ENCODE results near the gene HCRTR1.
A peak's percentile ranks its signal among the peaks of the same experiment; 100 is the strongest.

Gene HCRTR1

DNA sequence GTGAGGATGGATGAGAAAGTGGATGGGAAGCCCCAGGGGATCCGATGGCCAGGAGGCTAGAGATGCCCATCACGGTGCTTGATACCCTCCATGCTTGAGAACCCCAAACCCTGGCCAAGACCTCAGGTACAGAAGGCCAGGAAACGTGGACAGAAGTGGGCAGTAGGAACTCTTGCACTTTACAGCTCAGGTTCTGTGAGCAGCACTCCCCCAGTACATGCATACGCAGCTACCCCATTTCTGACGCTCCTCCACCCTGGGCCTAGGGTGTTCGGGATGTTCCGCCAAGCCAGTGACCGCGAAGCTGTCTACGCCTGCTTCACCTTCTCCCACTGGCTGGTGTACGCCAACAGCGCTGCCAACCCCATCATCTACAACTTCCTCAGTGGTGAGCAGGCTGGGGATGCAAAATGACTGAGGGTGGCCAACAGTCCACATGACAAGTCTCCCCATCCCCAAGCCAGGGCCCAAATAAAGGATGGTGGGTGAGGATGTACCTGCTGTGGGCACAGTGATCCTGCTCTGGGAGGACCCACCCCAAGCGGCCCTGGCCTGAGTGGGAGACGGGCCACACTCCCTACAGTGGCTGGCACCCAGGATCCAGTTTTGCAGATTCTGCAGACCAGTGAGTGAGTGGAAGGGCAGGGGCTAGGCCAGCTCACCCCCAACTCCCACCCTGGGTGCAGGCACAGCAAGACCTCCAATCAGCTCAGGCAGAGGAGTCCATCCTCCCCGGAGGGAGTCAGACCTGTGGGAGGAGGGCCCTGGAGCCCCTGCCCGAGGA is 7.4 kb downstream of the HCRTR1 start:
- Mint-ChIP-seq H3K27ac (peak overlapping the region; percentile 26), H3K4me3 (no peak overlapping the region), H3K4me1 (ENCODE audit: low read depth) (peaks cover 3% of the 10 kb centered on the region), H3K9me3 (no peaks in the 10 kb centered on the region), H3K36me3 (ENCODE audit: low read depth) (peaks cover 54% of the 10 kb centered on the region), H3K27me3 (no peaks in the 10 kb centered on the region)
- DNase-seq = peak; percentile 25

DNA sequence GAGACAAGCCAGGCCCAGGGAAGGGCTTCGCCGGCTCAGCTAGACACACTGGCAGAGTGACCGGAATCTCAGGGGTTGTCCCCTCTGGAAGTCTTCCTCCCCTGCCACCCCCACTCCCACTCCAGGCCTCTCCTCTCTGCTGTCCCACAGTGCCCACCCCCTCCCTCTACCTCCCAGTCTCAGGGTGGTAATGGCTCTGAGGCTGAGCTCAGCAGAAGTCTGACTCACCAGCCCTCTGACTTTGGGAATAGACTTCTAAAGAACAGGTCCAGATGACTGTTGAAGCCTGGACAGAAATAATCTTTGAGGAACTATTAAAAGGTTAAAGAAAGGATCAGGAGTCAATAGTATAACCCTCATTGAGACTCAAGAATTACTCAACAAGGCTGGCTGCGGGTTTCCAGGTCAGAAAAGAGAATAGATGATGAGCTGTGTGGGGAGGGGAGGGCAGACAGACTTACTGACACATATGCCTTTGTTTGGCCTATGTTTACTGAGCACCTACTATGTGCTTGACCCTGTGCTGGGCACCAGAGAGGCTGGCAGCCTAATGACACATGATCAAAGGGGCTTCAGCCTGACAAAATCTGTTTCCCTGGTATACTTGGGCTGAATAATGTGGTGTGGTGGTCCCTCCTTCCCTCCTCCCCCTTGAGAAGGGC is 8.2 kb downstream of the HCRTR1 start:
- H3K9me3 Mint-ChIP-seq = no peaks in the 10 kb centered on the region
- no peak for DNase-seq
- peaks cover 62% of the 10 kb centered on the region for H3K36me3 Mint-ChIP-seq (ENCODE audit: low read depth)
- no peaks in the 10 kb centered on the region for H3K27me3 Mint-ChIP-seq
- peak overlapping the region; percentile 59 for H3K27ac Mint-ChIP-seq
- no peak overlapping the region for H3K4me3 Mint-ChIP-seq
- H3K4me1 Mint-ChIP-seq (ENCODE audit: low read depth) = peaks cover 3% of the 10 kb centered on the region

DNA sequence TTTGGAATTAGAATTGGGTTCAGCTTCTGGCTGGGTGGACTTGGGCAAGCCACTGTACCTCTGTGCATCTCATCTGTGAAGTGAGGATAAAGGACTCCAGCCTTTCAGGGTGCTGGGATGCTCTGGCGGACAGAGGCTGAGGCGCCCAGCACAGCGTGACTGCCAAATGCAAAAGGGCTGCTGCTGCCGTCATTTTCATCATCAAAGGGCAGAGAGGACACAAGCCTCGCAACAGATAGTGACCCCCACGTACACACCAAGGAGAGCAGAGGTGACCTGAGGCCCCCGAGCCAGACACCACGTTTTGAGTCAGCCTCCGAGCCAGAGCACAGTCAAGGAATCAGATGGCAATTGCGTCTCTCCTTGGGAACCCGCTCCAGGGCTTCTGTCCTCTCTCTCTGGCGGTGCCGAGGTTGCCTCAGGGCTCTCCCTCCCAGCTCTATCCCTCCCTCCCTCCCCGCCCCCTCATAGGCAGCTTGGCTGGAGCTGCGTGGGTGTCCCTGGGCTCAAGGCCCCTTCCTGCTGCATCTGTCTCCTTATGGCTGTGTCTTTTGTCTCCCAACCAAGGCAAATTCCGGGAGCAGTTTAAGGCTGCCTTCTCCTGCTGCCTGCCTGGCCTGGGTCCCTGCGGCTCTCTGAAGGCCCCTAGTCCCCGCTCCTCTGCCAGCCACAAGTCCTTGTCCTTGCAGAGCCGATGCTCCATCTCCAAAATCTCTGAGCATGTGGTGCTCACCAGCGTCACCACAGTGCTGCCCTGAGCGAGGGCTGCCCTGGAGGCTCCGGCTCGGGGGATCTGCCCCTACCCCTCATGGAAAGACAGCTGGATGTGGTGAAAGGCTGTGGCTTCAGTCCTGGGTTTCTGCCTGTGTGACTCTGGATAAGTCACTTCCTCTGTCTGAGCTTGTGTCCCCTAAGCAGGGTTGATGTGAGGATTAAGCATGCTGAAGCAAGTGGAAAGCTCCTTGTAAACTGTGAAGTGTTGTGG is 9.0 kb downstream of the HCRTR1 start:
- Mint-ChIP-seq H3K4me3 (no peak overlapping the region), H3K36me3 (ENCODE audit: low read depth) (peaks cover 70% of the 10 kb centered on the region), H3K27ac (peak overlapping the region; percentile 30), H3K9me3 (no peaks in the 10 kb centered on the region), H3K4me1 (ENCODE audit: low read depth) (peaks cover 3% of the 10 kb centered on the region), H3K27me3 (no peaks in the 10 kb centered on the region)
- DNase-seq = no peak

DNA sequence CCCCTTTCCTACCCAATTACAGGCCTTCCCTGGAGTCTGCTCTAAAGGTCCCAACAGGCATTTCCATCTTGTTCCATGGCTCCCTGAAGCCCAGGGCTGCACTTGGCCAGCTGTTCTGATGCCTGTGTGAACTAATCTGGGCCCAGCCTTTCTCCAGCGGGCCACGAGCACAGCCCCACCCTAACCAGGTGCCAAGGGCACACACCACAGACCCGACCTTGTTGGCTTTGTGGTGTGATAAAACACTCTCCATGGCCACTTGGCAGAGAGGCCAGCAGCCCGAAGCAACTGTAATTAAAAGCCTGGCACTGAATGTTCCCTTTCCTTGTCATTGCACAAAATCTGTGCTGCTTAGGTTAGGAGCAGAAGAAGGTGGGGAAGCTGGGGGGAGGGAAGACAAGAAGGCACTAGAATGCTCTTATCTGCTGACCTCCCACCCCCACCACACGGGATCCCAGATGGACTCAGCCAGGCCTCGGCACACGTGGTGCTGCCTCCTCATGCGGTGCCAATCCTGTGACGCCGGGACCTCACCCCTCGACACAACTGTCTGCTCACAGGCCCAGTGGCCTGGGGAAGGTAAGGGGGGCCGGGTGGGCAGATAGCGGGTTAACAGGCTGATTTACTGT is 9.9 kb downstream of the HCRTR1 start:
- peaks cover 79% of the 10 kb centered on the region for H3K36me3 Mint-ChIP-seq (ENCODE audit: low read depth)

DNA sequence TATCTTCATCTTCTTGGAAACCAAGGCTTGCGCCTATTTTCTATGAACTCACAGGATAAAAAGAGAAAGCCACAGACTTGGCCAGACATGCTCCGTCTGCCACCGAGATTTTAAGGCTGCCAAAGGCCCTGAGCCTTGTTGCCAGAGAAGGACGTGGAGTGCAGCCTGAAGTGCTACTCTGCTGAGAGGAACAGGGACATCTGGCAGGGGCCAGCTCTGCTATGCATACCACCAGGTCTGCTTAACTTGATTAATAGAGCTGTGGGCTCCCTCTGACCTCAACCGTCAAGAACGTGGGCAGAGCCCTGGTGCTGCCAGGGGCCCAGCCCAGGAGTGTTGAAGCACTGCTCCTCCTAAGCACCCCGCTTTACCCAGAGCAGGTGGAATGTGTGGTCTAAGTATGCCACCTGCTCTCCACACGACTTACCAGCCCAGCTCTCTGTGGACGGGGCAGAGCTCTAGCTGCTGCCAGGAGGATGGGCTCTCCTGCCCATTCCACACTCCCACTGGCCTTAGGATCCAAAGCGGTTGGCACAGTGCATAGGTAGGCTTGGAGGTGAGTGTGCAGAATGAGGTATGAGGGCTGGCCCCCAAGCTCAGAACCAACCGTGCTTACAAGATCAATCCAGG is 10.6 kb downstream of the HCRTR1 start:
- no peak overlapping the region for H3K4me3 Mint-ChIP-seq
- H3K36me3 Mint-ChIP-seq (ENCODE audit: low read depth) = peaks cover 85% of the 10 kb centered on the region
- H3K27ac Mint-ChIP-seq = no peak overlapping the region
- no peaks in the 10 kb centered on the region for H3K27me3 Mint-ChIP-seq
- H3K9me3 Mint-ChIP-seq = no peaks in the 10 kb centered on the region
- DNase-seq = no peak
- peaks cover 3% of the 10 kb centered on the region for H3K4me1 Mint-ChIP-seq (ENCODE audit: low read depth)

More for the DNA sequence above, 9.9 kb downstream of the HCRTR1 start:
- peaks cover 3% of the 10 kb centered on the region for H3K4me1 Mint-ChIP-seq (ENCODE audit: low read depth)
- H3K27me3 Mint-ChIP-seq = no peaks in the 10 kb centered on the region
- H3K9me3 Mint-ChIP-seq = no peaks in the 10 kb centered on the region
- no peak overlapping the region for H3K4me3 Mint-ChIP-seq
- H3K27ac Mint-ChIP-seq = peak overlapping the region; percentile 30
- DNase-seq = no peak

DNA sequence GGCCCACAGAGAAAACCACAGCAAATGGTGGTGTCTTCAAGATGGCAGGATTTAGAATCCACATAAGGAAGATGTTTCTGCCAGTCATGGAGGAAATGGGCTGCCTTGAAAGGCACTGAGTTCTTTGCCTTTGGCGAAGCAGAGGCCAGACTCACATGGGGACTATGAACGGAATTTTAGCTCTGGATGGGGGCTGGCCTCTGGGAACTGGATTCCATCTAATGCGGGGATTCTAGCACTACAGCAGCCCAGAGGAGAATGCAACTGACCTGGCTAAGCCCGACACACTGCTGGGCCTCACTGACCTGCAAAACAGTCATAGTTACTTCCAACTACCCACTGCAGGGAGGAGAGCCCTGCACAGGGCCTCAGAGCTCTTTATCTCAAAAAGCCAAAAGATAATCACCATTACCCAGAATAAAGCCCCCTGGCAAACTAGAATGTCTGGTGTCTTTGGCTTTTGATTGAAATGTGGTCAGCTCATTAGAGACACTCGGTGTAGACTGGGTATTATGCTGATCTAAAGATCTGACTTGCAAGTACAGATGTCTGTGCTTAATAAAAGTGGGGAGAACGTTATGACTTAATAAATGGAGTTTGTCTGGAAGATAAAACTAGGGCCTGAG is 11.6 kb downstream of the HCRTR1 start:
- Mint-ChIP-seq H3K36me3 (ENCODE audit: low read depth) (peaks cover 86% of the 10 kb centered on the region), H3K27me3 (no peaks in the 10 kb centered on the region), H3K9me3 (no peaks in the 10 kb centered on the region), H3K27ac (no peak overlapping the region), H3K4me1 (ENCODE audit: low read depth) (peaks cover 3% of the 10 kb centered on the region), H3K4me3 (no peak overlapping the region)
- DNase-seq = no peak

DNA sequence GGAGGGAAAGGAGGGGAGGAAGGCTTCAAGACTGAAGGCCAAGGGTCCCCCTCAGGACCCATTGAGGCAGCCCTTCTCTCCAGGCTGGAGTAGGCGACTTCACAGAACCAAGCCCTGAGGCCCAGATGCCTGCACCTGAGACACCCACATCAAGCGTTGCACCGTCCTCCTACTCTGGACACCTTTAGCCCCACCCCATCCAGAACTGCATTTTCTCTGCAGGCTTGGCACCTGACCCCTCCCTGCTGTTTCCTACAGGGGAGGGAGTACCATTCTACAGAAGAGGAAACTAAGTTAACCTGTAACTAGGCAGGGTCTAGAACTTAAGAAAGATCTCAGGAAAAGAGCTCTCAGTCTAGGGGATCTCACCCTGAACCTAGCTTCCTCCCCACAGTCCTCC is 15.2 kb downstream of the HCRTR1 start:
- H3K9me3 Mint-ChIP-seq = no peaks in the 10 kb centered on the region
- H3K36me3 Mint-ChIP-seq (ENCODE audit: low read depth) = peaks cover 82% of the 10 kb centered on the region
- peak overlapping the region; percentile 32 for H3K27ac Mint-ChIP-seq
- H3K27me3 Mint-ChIP-seq = no peaks in the 10 kb centered on the region
- no peak for DNase-seq
- H3K4me1 Mint-ChIP-seq (ENCODE audit: low read depth) = peaks cover 11% of the 10 kb centered on the region
- H3K4me3 Mint-ChIP-seq = no peak overlapping the region

DNA sequence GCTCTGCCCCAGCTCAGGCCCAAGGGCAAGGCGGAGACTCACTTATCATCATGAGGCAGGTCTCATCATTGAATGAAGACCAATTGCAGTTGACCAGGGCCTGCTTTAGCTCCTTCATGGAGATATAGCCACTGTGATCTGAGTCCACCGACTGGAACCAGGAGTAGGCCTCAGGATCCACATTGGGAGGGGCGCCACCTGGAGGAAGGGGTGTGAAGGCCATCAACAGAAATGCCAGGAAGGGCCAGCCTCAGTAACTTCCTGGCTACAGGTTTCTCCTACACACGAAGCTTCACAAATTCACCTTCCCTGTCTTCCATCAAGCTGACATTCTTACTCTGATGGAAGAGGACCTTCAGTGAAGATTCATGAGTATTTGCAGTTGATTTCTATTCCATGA is 15.6 kb downstream of the HCRTR1 start:
- no peak for DNase-seq
- Mint-ChIP-seq H3K27me3 (no peaks in the 10 kb centered on the region), H3K4me1 (ENCODE audit: low read depth) (peaks cover 16% of the 10 kb centered on the region), H3K27ac (no peak overlapping the region), H3K36me3 (ENCODE audit: low read depth) (peaks cover 79% of the 10 kb centered on the region), H3K4me3 (no peak overlapping the region), H3K9me3 (no peaks in the 10 kb centered on the region)

DNA sequence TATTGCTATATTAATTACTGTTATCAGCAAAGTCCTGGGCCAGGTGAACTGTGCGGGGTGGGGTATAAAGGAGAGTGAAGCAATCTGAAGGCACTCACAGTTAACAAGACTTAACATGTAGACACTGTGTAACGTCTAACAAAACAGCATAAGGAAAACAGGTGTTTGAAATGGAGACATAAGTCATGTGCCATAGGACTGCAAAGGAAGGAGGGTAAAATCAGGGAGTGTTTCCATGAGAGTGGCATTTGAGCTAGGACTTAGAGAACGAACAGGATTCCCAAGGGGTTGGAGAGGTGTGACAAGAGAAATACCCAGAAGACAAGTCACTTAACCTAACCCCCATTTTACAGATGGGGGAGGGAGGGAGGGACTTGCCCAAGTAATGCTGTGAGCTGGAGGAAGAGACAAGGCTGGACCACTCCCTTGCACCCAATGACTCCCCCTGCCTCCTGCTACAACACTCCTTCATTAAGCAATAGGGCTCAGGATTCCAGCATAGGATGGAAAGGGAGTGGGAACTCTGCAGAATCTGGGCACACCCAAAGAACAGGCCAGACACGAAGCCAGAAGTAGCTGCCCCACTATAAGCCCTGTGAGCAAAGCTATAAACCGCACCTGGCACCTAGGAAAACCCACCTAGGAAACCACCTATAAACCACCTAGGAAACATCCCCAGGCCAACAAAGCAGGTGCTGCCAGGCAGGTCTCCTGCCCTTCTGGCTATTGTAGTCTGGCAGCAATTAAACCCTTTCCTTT is 20.6 kb downstream of the HCRTR1 start:
- DNase-seq = no peak
- Mint-ChIP-seq H3K9me3 (no peaks in the 10 kb centered on the region), H3K27me3 (no peaks in the 10 kb centered on the region), H3K4me3 (no peak overlapping the region), H3K4me1 (ENCODE audit: low read depth) (peaks cover 25% of the 10 kb centered on the region), H3K27ac (peak overlapping the region; percentile 28), H3K36me3 (ENCODE audit: low read depth) (peaks cover 34% of the 10 kb centered on the region)

DNA sequence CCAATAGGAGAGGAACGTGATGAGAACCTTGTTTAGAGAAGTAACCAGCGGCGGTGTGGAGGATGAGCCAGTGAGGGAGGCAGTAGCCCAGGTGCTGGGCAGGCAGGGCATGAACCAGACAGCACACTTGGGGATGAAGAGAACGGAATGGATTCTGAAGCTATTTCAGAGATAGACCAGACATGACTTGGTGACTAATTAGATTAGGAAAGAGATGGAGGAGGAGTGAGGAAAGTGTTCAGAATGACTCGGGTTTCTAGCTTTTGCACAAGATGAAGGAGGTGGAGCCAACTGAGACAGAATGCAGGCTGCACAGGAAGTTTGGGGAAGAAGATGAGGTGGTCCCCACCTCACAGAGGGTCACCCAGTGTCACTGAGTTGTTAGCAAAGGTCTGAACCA is 22.1 kb downstream of the HCRTR1 start:
- DNase-seq = no peak
- peaks cover 30% of the 10 kb centered on the region for H3K36me3 Mint-ChIP-seq (ENCODE audit: low read depth)
- H3K27me3 Mint-ChIP-seq = no peaks in the 10 kb centered on the region
- H3K4me1 Mint-ChIP-seq (ENCODE audit: low read depth) = peaks cover 33% of the 10 kb centered on the region
- H3K9me3 Mint-ChIP-seq = no peaks in the 10 kb centered on the region
- H3K4me3 Mint-ChIP-seq = no peak overlapping the region
- no peak overlapping the region for H3K27ac Mint-ChIP-seq

DNA sequence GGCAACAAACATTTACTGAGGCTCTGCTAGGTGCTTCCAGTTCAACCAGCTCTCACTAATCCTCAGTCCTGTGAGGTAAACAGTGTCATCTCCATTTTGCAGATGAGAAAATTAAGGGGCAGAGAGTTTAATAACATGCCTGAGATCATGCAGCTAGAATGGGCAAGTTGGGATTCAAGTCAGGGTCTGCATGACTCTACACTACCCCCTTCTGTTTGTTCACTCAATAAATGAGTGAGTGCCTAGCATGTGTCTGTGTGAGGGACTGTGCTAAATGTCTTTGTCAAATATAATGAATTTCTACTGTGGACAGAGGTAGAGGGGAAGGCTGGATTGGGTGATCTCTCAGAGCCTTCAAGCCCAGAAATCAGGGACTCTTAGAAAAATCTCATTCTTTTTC is 22.7 kb downstream of the HCRTR1 start:
- Mint-ChIP-seq H3K4me1 (ENCODE audit: low read depth) (peaks cover 37% of the 10 kb centered on the region), H3K27ac (no peak overlapping the region), H3K4me3 (no peak overlapping the region), H3K9me3 (no peaks in the 10 kb centered on the region), H3K36me3 (ENCODE audit: low read depth) (peaks cover 28% of the 10 kb centered on the region), H3K27me3 (no peaks in the 10 kb centered on the region)
- no peak for DNase-seq

DNA sequence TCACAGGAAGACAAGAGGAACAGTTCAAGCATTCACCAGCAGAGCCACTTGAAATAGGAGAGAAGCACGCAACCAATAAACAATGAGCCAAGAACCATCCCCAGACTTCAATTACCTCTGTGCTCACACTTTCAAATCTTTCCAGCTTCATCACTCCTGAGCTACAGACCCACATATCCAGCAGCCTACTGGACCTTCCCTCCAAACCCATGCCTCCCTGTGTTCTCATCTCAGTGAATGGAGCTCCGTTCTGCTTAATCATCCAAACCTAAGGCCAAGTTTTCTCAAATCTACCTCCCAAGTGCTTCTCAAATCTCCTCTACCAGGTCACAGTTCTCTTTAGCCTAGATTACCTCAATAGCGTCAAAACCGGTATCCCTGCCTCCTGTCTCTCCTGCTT is 23.5 kb downstream of the HCRTR1 start:
- Mint-ChIP-seq H3K27ac (no peak overlapping the region), H3K36me3 (ENCODE audit: low read depth) (peaks cover 25% of the 10 kb centered on the region), H3K4me1 (ENCODE audit: low read depth) (peaks cover 41% of the 10 kb centered on the region), H3K9me3 (no peaks in the 10 kb centered on the region), H3K27me3 (no peaks in the 10 kb centered on the region), H3K4me3 (no peak overlapping the region)
- DNase-seq = no peak

DNA sequence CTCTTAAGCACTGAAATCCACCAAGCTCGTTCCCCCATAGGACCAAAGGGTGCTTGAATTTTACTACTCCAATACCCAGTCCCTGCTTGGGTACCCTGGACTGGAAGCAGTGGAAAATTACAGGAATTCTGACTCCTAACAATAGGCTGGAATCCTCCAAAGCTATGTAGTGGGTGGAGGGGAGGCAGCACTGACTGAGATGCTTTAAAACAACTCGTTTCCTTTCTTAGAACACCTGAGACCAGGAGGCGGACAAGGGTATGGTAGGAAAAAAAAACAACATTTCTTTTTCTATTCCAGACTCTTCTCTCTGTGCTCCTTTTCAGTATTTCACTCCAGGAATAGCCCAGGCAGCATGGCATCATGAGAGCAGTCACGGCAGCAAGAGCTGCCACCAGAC is 24.9 kb downstream of the HCRTR1 start:
- Mint-ChIP-seq H3K4me3 (no peak overlapping the region), H3K9me3 (no peaks in the 10 kb centered on the region), H3K27ac (no peak overlapping the region), H3K36me3 (ENCODE audit: low read depth) (peaks cover 25% of the 10 kb centered on the region), H3K4me1 (ENCODE audit: low read depth) (peaks cover 37% of the 10 kb centered on the region), H3K27me3 (no peaks in the 10 kb centered on the region)
- DNase-seq = no peak
